Omental fat pad (tissue), 4 donors: ENCODE measurements around the gene IL12A. TPM values are rescaled to one million over a fixed set of nuclear protein-coding genes. Genes with fewer than 3 reads are reported as not detected.

Experiments
- ATAC-seq: fragments of 150-250 bp; one replicate; pipeline ENCODE4 v1.9.1; 2016; ENCODE audit warnings: mild to moderate bottlenecking, moderate library complexity; ENCODE audit not compliant: low FRiP score
- DNase-seq: peaks from one replicate; pipeline ENCODE4 v3.0.0-alpha.2; 2019; ENCODE audit warnings: low spot score
- CTCF ChIP-seq, 3 donors: fragments of 450-650 bp; IDR thresholded peaks; one replicate each; pipeline ENCODE4 v1.5.1; 2016 to 2017; ENCODE audit warnings: antibody characterized with exemption in 3 of 3, mild to moderate bottlenecking in 3 of 3, moderate library complexity in 2 of 3
- total RNA-seq, 4 donors: library from RNA; depleted of rRNA; stranded (reverse); fragments of >200 nt; gene quantifications; one replicate each; pipeline ENCODE4 v1.1.0, GENCODE V29; 2016

IL12A gene
- 1 to 10 TPM in 3 of 4 donors, not detected in 1; 1.1 to 2.8 (median 2.4) TPM for total RNA-seq

DNA sequence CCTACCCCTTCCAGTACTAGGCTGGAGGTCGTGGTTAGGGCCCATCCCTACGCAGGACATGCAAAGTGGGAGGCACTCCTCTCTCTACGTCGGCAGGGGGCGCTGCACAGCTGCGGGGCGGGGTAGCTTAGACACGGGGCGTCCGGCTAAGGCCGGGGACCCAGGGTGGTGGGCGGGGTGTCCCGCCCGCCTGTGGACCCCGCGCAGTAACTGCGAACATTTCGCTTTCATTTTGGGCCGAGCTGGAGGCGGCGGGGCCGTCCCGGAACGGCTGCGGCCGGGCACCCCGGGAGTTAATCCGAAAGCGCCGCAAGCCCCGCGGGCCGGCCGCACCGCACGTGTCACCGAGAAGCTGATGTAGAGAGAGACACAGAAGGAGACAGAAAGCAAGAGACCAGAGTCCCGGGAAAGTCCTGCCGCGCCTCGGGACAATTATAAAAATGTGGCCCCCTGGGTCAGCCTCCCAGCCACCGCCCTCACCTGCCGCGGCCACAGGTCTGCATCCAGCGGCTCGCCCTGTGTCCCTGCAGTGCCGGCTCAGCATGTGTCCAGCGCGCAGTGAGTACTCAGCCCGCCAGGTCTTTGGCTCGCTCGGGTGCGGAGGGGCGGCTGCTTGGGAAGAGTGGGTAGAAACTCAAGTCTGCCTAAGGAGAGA lies at the start of gene IL12A:
Gene IL12A, plus strand, starts transcription at position 219 of the 655 bp plus-strand sequence.
- TF ChIP-seq CTCF (IDR thresholded peaks at IDR 0.05), result peak in 1 of 3 donors; percentile 48
- peak; percentile 96 for ATAC-seq
- peak; percentile 75 for DNase-seq

DNA sequence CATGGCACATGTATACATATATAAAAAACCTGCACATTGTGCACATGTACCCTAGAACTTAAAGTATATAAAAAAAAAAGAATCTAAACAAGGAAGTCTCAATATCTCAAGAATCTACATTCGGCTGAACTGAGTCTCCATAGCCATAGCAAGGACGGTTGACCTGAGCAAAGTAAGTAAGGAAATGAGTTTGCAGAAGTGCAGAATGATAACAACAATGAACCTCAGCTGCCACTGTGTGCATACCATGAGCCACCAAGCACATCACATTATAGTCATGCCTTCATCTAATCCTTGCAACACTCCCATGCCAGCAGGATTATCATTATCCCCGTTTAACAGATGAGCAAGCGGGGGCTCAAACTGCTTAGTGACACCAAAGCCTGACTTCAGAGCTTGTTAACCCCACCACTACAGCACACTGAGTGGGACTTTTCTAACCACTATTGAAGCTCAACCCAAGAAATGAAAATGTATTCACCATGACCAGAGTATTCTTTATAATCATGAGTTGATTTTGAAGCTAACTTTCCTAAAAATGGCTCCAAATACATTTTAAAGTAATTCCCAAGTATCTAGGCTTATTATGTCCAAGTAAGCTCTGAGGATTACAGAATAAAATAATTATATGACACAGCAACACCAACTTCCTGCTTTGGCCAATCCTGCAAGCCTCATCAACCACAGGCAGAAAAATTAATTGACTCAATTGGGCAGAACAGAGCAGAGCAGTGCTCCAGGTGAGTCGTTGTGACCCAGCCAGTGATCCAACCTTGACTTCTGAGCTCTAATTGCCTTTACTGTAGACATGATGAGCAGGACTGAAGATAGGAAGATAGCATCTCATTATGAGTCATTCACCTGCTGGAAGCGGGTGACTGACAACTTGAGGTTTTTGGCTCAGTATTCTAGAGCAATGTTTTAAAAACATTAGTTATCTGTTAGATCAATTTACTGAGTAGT lies 47.3 kb upstream of the IL12A start:
- no peak for TF ChIP-seq CTCF (IDR thresholded peaks at IDR 0.05)
- DNase-seq (no peak), ATAC-seq (no peak)

GRCh38 chr3:159944781-159945180 lies 43.9 kb upstream of the IL12A start:
- DNase-seq (no peak), ATAC-seq (no peak)
- TF ChIP-seq CTCF (IDR thresholded peaks at IDR 0.05), result no peak

GRCh38 chr3:159945930-159946329 lies 42.7 kb upstream of the IL12A start:
- no peak for TF ChIP-seq CTCF (IDR thresholded peaks at IDR 0.05)
- DNase-seq (no peak), ATAC-seq (no peak)

- ATAC-seq, result peak; percentile 57
- no peak for DNase-seq
- TF ChIP-seq CTCF (IDR thresholded peaks at IDR 0.05), result no peak
Measured at GRCh38 chr3:159947220-159947619, 41.4 kb upstream of the IL12A start.

DNA sequence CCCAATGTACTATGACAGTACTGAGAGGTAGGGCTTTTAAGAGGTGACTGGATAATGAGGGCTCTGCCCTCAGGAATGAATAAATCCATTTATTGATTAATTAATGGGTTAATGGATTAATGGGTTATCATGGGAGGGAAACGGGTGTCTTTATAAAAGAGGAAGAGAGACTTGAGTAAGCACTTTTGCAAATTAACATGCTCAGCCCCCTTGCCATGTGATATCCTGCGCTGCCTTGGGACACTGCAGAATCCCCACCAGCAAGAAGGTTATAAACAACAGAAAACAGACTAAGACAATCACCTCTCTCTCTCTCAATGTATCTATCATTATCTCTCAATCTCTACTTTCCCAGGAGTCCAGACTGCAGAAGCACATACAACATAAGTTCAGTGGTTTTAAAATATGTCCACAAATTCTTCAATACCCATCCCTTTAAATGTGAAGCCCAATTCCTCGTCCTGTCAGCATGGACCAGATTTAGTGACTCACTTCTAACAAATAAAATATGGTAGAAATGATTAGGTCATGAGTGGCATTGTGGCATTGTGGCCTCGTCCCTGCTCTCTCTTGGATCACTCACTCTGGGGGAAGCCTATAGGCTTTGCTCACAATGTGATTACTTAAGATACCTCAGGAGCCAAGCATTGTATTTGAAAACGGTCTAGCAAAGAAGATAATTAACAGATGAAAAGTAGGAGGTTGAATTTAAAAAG lies 40.0 kb upstream of the IL12A start:
- ATAC-seq, result no peak
- TF ChIP-seq CTCF (IDR thresholded peaks at IDR 0.05), result no peak
- no peak for DNase-seq
